EL (cell line): Measurements from ENCODE around the gene PTCHD1.

ENCODE experiments used
- DNase-seq: peaks from one replicate; pipeline ENCODE4 v3.0.0-alpha.2; 2016

PTCHD1 gene

GRCh38 chrX:23422912-23423311, 88.3 kb downstream of the PTCHD1 start:
- no peak for DNase-seq

GRCh38 chrX:23434356-23434884, 99.8 kb downstream of the PTCHD1 start:
- DNase-seq, result peak; percentile 2

DNA sequence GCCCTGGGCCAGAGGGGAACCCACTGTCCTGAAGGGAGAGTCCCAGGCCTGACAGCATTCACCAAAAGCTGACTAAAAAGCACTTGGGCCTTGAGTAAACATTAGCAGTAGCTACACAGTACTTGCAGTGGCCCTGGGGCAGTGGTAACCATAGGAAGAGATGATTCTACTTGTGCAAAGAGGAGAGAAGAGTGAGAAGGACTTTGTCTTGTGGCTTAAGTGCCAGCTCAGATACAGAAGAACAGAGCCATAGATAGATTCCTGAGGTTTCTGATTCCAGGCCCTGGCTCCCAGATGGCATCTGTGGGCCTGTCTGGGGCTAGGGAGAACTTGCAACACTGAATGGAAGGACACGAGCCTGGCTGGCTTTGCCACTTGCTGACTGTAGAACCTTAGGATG, 100.5 kb downstream of the PTCHD1 start:
- DNase-seq, result no peak

DNA sequence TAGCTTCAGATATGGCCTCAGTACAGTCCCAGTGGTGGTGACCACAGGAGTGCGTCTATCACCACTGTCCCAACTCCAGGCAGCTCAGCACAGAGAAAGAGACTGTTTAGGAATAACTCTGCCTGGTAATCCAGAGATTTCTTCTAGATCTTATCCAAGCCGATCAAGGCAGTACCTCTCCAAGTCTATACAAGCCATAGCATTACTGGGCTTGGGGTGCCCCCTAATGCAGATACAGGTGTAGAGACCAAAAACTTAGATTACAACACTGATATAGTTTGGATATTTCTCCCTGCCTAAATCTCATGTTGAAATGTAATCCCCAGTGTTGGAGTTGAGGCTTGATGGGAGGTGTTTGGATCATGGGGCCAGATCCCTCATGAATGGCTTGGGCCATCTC, 100.9 kb downstream of the PTCHD1 start:
- DNase-seq, result no peak

- DNase-seq, result no peak
Measured at GRCh38 chrX:23436875-23437274, 102.2 kb downstream of the PTCHD1 start.

DNA sequence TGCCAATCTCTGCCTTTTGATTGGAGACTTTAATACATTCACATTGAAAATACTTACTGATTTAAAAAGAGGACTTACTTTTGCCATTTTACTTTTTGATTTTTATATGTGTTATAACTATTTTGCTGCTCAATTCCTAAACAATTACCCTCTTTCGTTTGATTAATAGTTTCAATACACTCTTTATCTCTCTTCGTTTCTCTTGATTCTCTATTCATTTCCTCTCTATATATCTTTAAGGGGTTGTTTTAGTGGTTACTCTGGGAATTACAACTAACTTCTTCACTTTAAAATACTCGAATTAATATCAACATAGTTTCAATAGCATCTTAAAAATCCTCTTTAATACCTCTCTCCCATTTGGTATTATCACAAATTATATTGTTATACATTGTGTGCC, 116.6 kb downstream of the PTCHD1 start:
- DNase-seq, result no peak
